GM18502 (cell line): Measurements from ENCODE around the gene FHIP1B.

Source experiments
- ATAC-seq: cut with Tn5 transposase; IDR thresholded peaks from one replicate; pipeline ENCODE4 v1.9.1; 2021; ENCODE audit warnings: mild to moderate bottlenecking; ENCODE audit not compliant: unreplicated experiment, poor library complexity

Gene FHIP1B

DNA sequence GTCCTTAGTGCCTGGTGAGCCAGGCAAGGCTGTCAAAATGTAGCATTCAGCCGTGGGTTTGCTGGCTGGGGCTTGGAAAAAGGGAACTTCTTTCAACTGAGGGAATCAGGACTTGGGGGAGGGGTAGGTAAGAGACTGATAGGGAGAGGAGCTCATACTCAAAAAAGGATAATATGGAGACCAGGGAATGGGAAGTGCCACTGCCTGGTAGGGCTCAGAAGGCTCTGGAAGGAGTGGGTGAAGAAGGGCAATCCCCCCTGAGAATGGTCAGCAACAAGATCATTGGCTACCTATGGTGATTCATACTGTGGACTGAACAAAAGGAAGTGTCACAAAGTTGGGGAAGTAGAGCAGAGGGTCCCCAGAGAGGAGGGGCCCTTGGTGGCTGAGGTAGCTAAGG is 6.3 kb upstream of the FHIP1B start:
- ATAC-seq = no peak

DNA sequence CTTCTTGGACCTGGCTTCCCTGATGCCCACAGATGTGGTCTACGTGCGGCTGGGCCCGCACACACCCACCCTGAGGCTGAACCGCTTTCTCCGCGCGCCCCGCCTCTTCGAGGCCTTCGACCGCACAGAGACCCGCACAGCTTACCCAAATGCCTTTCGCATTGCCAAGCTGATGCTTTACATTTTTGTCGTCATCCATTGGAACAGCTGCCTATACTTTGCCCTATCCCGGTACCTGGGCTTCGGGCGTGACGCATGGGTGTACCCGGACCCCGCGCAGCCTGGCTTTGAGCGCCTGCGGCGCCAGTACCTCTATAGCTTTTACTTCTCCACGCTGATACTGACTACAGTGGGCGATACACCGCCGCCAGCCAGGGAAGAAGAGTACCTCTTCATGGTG is 5.7 kb upstream of the FHIP1B start:
- ATAC-seq = no peak

DNA sequence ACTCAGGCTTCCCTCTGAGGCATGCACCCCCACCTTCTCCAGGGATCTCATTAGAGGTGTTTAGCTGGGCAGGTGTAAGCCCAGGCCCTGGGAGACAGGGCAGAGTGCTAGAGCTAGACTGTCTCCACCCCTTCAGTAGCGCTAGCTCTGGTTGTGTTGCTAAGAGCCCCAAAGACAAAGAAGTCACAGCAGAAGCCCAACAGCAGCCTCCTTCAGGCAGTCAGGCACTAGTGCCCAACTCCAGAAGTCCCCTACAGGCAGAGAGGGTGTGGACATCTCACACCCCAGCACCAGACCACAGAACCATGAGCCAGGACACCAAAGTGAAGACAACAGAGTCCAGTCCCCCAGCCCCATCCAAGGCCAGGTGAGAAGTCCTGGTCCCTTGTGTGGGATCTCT is 4.5 kb upstream of the FHIP1B start, which contains the start of gene CNGA4:
TSS of gene CNGA4 (plus strand) at position 188 of the 400 bp plus-strand sequence. CDS start at position 306, 118 bp downstream.
- no peak for ATAC-seq

DNA sequence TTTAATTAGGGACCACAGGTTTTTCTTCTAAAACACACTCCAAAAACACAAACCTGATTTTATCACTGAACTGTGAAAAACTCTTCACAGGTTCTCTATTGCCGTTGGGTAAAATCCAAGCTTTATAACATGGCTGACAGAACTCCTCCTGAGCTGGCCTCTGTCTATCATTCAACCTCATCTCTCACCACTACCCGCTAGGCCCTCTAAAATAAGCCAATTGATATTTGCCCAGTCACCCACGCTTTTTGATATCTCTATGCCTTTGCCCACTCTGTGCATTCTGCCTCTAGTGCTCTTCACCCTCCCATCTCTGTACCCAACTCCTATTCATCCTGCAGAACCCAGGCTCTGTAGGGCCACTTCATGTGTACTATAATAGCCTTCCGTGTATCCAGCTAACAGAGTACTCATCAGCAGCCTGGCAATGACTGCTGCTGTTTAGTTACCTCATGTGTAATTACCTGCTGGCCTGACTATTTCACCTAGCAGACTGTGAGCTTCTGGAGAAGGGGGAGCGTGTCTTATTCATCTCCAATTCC is 3.4 kb upstream of the FHIP1B start:
- no peak for ATAC-seq

DNA sequence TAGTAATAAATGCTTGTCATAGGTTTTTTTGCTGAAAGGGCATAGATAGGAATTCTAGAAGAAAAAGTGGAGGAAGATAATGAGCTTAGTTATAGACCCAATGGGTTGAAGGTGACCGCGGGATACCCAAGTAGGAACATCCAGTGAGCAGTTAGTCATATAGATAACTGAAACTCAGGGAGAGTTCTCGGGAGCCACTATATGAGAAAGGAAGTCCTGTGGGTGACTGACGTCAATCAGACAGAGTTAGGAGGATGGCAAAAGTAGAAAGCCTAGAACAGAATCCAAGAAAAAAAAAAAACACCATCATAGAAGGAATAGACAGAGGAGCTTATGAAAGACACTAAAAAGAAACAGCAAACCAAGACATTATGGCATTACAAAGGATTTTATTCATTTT is 2.8 kb upstream of the FHIP1B start:
- no peak for ATAC-seq

DNA sequence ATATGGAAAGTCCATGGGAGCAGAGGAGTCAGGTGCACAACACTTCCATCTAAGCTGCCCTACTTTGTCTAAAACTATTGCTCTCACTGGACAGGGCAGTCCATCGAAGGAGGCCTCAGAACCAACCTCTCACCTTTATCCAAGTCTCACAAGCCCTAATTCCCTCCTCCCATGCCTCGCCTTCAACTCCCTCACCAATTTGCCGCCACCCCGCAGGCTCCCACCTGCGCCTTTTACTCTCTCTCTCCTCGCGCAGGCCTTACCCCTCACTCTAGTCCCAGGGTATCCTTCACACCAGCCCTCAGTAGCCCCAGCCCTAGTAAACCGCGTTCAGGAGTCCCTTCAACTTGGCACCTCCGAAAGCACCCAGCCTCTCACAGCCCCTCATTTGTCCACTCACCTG is 451 bp downstream of the FHIP1B start:
- no peak for ATAC-seq

DNA sequence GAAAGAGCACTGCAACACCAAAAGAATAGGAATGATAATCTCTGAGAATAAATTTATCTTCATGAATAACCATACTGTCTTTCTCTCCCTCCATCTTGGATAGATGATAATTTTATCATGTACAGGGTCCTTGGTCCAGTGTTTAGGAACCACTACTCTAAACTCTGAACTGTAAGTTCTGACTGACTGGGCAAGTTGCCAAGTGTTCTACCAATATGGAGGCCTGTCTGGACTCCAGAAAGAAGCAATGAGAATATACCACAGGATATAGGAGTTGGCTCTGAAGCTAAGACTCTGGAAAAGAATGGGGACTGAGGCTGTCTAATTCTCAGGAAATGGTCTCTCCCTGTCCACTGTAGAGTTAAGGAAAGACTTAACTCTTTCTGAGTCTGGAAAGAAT is 1.5 kb downstream of the FHIP1B start:
- ATAC-seq = no peak

DNA sequence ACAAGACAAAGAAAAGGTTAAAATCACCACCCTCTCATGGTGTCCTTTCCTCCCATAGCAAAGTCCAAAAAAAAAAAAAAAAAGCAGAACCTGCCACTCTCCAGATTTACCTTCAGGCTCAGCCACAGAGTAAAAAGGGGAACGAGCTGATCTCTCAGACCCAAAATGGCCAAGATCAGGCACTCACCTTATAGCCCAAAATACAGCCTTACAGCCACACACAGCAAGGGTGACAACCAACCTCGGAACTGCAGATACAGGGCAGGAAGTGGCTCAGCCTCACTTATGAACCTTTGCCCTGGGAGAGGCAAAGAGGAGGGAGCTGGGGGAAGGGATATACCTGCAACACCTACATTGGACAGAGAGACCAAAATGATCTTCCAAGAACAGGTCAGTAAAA is 4.5 kb downstream of the FHIP1B start:
- ATAC-seq = no peak

DNA sequence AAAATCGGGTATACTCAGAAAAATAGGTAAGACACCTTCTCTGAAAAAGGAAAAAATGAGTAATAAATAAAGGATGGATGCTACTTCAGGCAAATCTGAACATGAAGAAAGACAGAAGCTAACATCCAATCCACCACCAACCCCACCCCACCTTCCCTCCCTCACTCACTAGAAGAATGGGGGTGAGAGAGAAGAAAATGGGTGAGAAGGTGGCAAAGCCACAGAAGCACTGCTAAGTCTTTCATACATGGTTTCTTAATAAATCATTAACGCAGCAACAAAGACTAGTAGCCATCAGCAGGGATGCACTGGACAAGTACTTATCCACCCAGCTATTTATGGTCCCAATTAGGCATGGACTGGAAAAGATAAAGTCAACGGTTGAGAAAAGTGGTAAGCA is 5.9 kb downstream of the FHIP1B start:
- ATAC-seq = no peak

DNA sequence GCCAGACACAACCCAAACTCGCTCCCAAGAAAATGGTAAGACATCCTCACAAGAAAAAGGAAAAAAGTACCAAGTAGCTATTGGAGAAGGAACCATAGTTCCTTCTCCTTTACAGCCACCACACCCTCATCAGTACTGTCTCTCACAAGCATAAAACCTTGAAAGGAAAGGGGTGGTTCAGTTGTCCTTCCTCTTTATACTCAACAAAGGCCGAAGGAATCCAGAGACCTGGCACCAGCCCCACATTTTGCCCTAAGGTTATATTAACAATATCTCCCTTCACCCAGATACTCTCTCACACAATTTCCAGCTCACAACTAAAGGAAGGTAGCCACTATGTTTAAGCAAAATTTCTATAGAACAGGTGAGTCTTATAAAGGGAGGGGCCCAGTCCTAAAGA is 8.5 kb downstream of the FHIP1B start:
- no peak for ATAC-seq

DNA sequence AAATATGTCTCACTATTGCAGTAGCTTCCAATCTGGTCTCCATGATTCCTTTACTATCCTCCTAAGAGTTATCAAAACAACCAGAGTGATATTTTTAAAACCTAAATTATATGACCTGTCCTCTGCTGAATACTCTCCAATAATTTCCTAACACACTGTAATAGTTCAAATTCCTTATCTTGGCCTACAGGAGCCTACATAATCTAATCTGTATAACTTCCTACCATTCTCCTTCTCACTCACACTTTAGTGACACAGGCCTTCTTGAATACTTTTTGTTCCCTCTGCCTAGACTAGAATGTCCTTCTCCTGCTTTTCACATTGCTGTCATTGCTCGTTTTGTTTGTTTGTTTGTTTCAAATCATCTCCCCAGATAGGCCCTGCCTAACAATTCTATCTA is 9.4 kb downstream of the FHIP1B start:
- ATAC-seq = no peak

DNA sequence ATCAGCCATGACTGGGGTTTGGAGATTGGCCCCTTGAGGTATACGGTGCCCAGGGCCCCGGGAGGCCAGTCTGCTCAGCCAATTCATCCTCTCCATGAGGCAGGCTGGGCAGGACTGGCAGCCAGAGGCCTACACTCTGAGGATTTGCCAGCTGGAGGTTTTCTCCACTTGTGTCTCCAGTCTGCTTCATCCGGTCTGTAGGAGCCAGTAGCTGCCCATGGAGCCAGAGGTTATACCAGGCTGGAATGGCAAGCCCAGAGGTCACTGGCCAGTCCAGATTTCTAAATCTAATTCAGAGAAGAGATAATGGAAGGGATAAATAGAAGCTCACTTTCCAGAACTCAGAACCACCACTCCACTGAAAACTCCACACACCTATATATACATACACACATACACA is 10.0 kb downstream of the FHIP1B start:
- ATAC-seq = no peak

DNA sequence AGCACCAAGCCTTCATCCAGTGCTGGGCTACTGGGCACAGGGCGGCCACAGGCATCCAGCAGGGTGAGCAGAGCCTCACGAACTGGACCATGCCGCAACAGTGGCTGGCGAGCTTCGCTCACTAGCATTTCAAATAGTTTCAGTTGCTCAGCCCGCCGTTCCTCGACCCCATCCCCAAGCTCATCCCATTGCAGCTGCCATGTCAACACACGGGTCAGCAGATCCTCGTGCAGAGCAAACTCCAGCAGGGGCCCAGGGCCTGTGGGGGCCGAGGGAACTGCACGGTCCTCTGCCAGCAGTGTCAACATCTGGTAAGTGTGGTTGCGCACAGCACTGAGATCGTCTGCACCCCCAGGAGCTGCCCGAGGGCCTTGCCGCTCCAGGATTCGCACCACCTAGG is 10.6 kb downstream of the FHIP1B start:
- ATAC-seq = no peak

DNA sequence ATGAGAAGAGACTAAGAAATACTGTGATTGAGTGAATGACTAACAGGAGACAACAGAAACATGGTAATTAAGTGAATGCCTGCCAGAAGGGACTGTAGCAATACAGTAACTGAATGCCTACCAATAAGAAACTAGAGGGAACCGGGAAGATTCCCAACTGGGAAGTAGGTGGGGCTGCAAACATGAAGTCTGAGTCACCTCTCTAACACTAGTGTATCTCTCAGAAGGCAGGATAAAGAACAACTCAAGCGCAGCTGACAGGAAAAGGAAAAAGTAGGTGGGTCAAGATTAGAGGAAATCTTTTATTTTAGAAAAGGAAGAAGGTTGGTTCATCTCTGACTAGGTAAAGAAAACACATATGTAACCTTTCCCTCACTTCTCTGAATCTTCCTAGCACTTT is 15.1 kb downstream of the FHIP1B start:
- ATAC-seq = no peak

DNA sequence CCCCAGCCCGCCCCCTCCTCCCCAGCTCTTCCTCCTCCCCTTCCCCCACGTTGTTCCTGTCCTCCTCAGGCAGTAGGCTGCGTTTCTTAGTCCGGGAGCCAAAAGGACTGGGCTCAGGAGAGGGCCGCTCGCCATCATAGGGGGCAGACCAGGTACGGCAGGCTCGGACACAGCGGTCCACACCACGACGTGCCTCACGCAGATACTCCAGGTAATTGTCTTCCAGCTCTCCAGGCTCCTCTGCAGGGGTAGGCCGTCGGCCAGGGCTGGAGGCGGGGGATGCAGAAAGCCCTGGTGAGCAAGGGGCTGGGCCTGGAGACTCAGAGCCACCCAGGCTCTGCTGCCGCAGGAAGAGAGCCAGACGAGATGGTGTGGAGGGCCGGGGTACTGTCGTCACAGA is 16.7 kb downstream of the FHIP1B start:
- no peak for ATAC-seq

DNA sequence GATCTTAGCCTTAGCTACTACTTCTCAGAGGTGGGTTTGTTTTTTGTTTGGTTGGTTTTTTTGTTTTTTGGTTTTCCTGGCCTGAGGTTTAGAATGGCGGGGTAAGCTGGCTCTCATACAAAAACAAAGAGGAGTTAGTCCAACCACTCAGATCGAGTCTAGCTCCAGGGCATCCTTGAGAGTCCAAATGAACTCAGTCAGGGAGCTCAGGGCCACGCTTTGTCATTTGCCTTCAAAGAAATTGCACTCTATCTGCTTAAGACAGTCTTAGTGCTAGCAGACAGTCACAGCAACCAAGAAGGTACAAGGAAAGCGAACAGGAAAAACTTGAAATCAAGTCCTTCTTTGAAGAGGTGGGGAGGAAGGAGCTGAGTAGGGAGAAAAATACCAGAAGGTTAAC is 17.9 kb downstream of the FHIP1B start:
- ATAC-seq = no peak

DNA sequence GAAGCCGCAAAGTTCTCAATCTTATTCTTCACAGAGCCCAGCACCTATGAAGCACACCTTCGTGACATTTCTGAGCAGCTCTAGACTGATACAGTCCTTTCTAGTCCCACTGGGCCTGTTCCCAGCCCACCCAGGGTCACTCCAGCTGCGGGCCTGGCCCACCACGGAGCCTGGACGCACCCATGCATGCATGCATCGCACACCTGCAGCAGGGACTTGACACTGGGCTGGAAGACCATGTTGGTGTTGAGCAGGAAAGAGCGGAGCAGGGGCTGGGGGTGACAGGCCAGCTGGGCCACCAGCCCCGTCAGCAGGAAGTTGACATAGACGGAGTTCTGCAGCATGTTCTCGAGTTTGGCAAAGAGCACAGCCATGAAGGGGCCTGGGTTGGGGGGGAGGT is 19.9 kb downstream of the FHIP1B start:
- no peak for ATAC-seq

DNA sequence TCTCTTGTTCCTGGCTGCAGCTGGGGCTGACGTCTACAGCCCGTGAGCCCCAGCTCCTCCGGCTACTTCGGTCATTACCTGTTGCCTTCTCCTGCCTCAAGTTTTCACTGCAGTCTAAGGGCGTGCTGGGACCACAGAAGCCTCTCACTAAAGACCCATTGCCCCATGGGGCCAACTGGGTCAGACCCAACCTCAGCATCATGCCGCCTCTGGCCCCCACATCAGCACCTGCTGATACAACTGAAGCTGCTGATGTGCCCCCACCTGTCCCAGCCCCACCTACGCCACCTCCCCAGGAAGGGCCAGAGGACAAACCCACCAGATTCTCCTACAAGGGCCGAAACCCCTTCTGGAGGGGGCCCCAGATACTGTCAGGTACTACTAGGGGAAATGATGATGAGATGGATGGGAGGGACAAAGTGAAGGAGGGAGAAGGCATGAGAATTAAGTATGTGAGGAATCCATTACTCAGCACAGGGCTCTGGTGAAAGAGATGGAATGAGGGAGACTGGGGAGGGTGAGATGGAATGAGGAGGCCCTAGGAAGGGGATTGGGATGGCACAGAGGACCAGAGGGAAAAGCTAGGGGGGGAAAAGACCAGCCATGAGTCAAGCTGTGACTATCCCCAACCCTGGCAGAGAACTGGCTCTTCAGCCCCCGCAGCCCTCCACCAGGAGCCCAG is 24.0 kb downstream of the FHIP1B start:
- ATAC-seq = no peak

DNA sequence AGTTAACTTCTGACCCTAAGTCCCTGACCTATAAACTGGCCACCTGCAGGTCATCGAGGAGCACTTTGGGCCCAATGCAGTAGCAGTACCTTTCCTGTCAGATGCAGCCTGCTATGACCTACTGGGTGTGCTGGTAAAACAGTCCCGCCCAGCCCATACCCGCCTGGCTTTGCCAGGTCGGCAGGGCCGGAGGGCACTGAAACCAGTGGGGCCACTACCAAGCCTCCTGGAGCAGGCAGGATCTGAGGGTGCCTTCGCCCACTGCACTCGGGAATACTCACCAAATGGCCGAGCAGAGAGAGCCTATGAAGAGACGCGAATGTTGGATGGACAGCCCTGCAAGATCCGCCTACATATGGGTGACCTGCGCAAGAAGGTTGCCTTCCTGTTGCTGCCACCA is 24.6 kb downstream of the FHIP1B start:
- ATAC-seq = no peak

DNA sequence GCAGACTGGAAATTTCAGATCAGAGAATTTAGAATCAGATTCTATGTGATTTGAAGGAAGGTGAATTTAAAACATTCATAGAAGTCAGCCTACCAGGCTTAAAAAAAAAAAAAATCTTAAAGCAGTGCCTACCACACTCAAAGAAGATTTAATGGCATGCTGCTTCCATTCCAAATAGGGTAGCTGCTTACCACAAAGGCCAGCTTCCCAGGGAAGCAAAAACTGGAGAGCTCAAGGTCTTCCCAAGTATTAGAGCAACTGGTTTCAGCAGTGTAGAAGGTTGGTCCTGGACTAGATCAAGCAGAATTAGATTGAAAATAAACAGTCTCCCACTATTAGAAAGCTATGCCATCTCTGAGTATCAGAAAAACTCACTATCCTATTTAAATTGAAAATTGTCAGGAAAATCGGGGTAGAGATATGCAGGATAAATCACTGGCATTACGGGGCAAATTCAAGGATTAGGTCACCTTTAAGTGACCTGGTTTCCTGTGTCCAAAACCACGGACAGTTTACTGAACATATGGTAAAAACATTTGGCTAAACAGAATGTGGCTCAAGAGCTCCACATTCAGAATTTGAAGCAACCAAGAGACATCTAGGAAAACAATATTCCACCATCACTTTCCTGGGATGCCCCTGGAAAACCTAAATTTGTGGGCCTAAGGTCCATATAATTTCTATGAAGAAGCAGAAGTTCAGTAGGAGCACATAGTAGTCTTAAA is 27.8 kb downstream of the FHIP1B start:
- ATAC-seq = no peak

DNA sequence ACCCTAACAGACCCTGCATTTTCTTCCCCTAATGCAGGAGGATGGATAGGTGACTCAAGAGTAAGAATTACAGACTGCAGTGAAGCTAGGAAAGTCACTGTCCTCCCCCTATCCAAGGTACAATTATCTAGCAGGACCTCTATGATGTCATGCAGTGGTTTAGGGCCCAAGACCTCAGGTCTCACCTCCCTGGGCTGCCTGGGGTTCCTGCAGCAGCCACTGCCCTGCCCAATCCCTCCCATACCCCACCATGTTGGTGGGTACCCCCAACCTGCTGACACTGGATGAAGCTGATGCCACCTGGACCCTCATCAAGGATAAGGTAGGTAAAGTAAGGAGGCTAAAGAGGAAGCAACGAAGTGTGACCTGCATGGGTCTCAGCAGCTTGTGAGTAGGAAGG is 29.1 kb downstream of the FHIP1B start, which contains the start of gene C11orf42:
TSS of gene C11orf42 (plus strand) at position 192 of the 400 bp plus-strand sequence. CDS start at position 251, 59 bp downstream.
- no peak for ATAC-seq

DNA sequence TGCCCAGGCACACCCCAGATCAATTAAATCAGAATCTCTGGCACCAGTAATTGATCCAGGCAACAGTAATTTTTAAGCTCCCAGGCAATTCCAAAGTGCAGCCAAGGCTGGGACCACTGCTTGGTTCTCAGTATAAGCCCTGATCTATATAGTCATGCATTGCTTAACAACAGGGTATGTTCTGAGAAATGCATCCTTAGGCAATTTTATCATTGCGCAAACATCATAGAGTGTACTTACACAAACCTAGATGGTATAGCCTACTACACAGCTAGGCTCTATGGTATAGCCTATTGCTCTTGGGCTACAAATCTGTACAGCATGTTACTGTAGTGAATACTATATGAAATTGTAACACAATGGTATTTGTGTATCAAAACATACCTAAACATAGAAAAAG is 29.7 kb downstream of the FHIP1B start:
- ATAC-seq = no peak
